GM12878 (cell line): ENCODE data around the gene MTIF2. TPM values are rescaled to one million over a fixed set of nuclear protein-coding genes. Genes with fewer than 3 reads are reported as not detected.

Source experiments
- ATAC-seq: fragments of 200-7000 bp; cut with Tn5 transposase; 3 replicates; pipeline ENCODE4 v1.9.1; 2020; ENCODE audit warnings: mild to moderate bottlenecking, moderate library complexity
- BruUV-seq: library from RNA; stranded (reverse); fragments of 400-500 nt; replicated peaks from 2 replicates; lab custom pipeline; 2021; lab: Mats Ljungman, UMichigan
- CTCF ChIA-PET: fragments of 300-600 bp; sonication (Branson Sonifier 250); formaldehyde crosslinking; extraction: SDS; loops from one replicate; lab custom pipeline; 2021; ENCODE audit warnings: inconsistent platforms; lab: Yijun Ruan, JAX
- POLR2A ChIA-PET: fragments of 350-600 bp; formaldehyde crosslinking; extraction: SDS; loops from one replicate; lab custom pipeline; 2021; ENCODE audit warnings: inconsistent platforms; lab: Charles Lee
- RAD21 ChIA-PET: fragments of 300-600 bp; sonication (Branson Sonifier 250); formaldehyde crosslinking; loops from one replicate; lab custom pipeline; 2023; ENCODE audit warnings: antibody characterized with exemption; ENCODE audit not compliant: unreplicated experiment; lab: Charles Lee
- SMC1A ChIA-PET: fragments of 300-600 bp; sonication (Branson Sonifier 250); formaldehyde crosslinking; loops from one replicate; lab custom pipeline; 2023; ENCODE audit not compliant: unreplicated experiment, uncharacterized antibody; lab: Charles Lee
- DNase-seq: peaks from one replicate; pipeline ENCODE4 v3.0.0-alpha.2; 2011; ENCODE audit warnings: low read depth, low spot score
- FAIRE-seq: peaks from 3 replicates; lab custom pipeline; 2011; peaks lifted over from hg19 to GRCh38; lab: Jason Lieb, UNC
- H2AFZ ChIP-seq: 2 replicates; pipeline ENCODE4 v1.6.0; 2011; ENCODE audit warnings: low read depth, low read length, control low read depth; ENCODE audit not compliant: control insufficient read depth
- H3K27ac ChIP-seq: 2 replicates; pipeline ENCODE4 v1.5.1; 2011; ENCODE audit warnings: control low read depth; ENCODE audit not compliant: control insufficient read depth, insufficient read depth
- H3K27me3 ChIP-seq, 2 experiments: replicated peaks in 1 of 2; 2 replicates each; pipeline versions ENCODE4 v1.6.0 to v1.6.1; 2011; ENCODE audit warnings: low read length in 1 of 2; ENCODE audit not compliant: control insufficient read depth in 2 of 2, insufficient read depth in 2 of 2
- H3K36me3 ChIP-seq, 2 experiments: 2 replicates each; pipeline ENCODE4 v1.5.1; 2011; ENCODE audit warnings: low read length in 1 of 2; ENCODE audit not compliant: control insufficient read depth in 2 of 2, insufficient read depth in 2 of 2
- H3K4me1 ChIP-seq: 2 replicates; pipeline ENCODE4 v1.6.1; 2011; ENCODE audit warnings: mild to moderate bottlenecking, low read length, moderate library complexity, mixed read lengths; ENCODE audit not compliant: control insufficient read depth, insufficient read depth
- H3K4me2 ChIP-seq: 2 replicates; pipeline ENCODE4 v1.6.0; 2011; ENCODE audit warnings: control low read depth; ENCODE audit not compliant: control insufficient read depth, insufficient read depth
- H3K4me3 ChIP-seq: fragments of 200-600 bp; sonication (generic); 2 replicates; pipeline ENCODE4 v1.5.1; 2016
- H3K79me2 ChIP-seq: 2 replicates; pipeline ENCODE4 v1.6.0; 2011; ENCODE audit warnings: low read length; ENCODE audit not compliant: control insufficient read depth, insufficient read depth
- H3K9ac ChIP-seq: 2 replicates; pipeline ENCODE4 v1.8.0; 2011; ENCODE audit warnings: low read length, control low read depth, mixed read lengths; ENCODE audit not compliant: control insufficient read depth, insufficient read depth
- H3K9me3 ChIP-seq: replicated peaks from 3 replicates; pipeline ENCODE4 v1.5.1; 2011; ENCODE audit warnings: mild to moderate bottlenecking, low read length; ENCODE audit not compliant: control insufficient read depth, insufficient read depth
- H4K20me1 ChIP-seq: 2 replicates; pipeline ENCODE4 v1.6.0; 2011; ENCODE audit not compliant: control insufficient read depth, insufficient read depth
- ATF2 ChIP-seq: IDR thresholded peaks from 2 replicates; pipeline ENCODE4 v1.6.1; 2012; ENCODE audit warnings: low read length, inconsistent platforms
- POLR2AphosphoS5 ChIP-seq: IDR thresholded peaks from 2 replicates; pipeline ENCODE4 v1.6.1; 2011; ENCODE audit warnings: mild to moderate bottlenecking, low read length, inconsistent platforms
- SMAD5 ChIP-seq: IDR thresholded peaks from 2 replicates; pipeline ENCODE4 v1.6.1; 2016; ENCODE audit warnings: antibody characterized with exemption, low read depth
- USF2 ChIP-seq: IDR thresholded peaks from 2 replicates; pipeline ENCODE4 v1.6.1; 2011; ENCODE audit warnings: low read depth, low read length, improper control_type of control experiment, borderline replicate concordance
- YY1 ChIP-seq: IDR thresholded peaks from 2 replicates; pipeline ENCODE4 v1.6.1; 2011; ENCODE audit warnings: low read depth, mild to moderate bottlenecking, low read length
- ZBTB4 ChIP-seq: fragments of 450-650 bp; formaldehyde crosslinking; IDR thresholded peaks from 2 replicates; pipeline ENCODE4 v1.4.0; 2022; ENCODE audit warnings: mild to moderate bottlenecking, moderate library complexity
- WGBS: methylation state at CpG from one replicate; pipeline ENCODE4 v1.1.6; 2016; ENCODE audit warnings: low lambda C conversion rate; ENCODE audit not compliant: insufficient replicate concordance, insufficient coverage; ENCODE audit errors: missing lambda C conversion rate; 5-methylcytosine and 5-hydroxymethylcytosine counted together
- in situ Hi-C: fragments of 300-500 bp; cut with MboI; formaldehyde crosslinking; loops from 9 replicates; pipeline ENCODE4 v1.14.3; 2018; ENCODE audit warnings: mixed read lengths
- intact Hi-C: fragments of 100-400 bp; cut with micrococcal nuclease; formaldehyde crosslinking; loops from one replicate; pipeline ENCODE4 v1.14.2; 2022; ENCODE audit not compliant: unreplicated experiment
- polyA plus RNA-seq, 11 experiments: library from polyadenylated mRNA; depleted of rRNA in 4 of 11; unstranded in 6 of 11; stranded (reverse) in 5 of 11; fragments of >200 nt; fragmentation: Nextera tagmentation in 4 of 11; fragmentation: Illumina TruSeq in 1 of 11; extraction: Ambion mirVana in 4 of 11; extraction: Trizol in 1 of 11; gene quantifications; 1 replicate in 1 of 11; 2 replicates in 10 of 11; pipeline versions ENCODE4 v1.2.1 to v1.2.3, GENCODE V29; 2011 to 2016; ENCODE audit warnings: inconsistent platforms in 2 of 11, missing spikeins in 2 of 11, low read depth in 1 of 11
- total RNA-seq, 4 experiments: library from RNA; depleted of rRNA in 3 of 4; stranded (reverse); fragments of >200 nt in 3 of 4; fragmentation: Illumina TruSeq in 1 of 4; extraction: Trizol in 1 of 4; gene quantifications; 2 replicates each; pipeline versions ENCODE4 v1.2.1 to v1.2.3, GENCODE V29; 2013 to 2021

Gene MTIF2
- total and polyA plus RNA-seq, 10 of the 15 experiments (the other 5 are each of a cell fraction or from before 2014, with no cell fraction given): 26.4 to 63.7 (median 40.0) TPM

GRCh38 chr2:55235724-55236538 is 33.1 kb downstream of the MTIF2 start:
- TF ChIP-seq SMAD5 (peak; percentile 43; the same call in 1 of the 2 replicates), USF2 (no peak), YY1 (no peak), ATF2 (0 out of 2 replicates have a peak, but pooled peaks have one; percentile 21), POLR2AphosphoS5 (peak; percentile 52), ZBTB4 (CRISPR knock-in tag) (no peak)
- WGBS: 97% methylated on average over 3 of the region's 3 CpGs
- Histone ChIP-seq H2AFZ (no peak overlapping the region), H3K4me2 (peak overlapping the region; percentile 17), H3K4me1 (peaks cover 3% of the 10 kb centered on the region; the same call in 1 of the 2 replicates), H3K36me3 (peaks cover 1 to 19% of the 10 kb centered on the region in 2 experiments), H3K9me3 (no peaks in the 10 kb centered on the region), H3K27ac (no peak overlapping the region), H3K4me3 (peak overlapping the region; percentile 93; the same call in 1 of the 2 replicates), H3K27me3 (no peaks in the 10 kb centered on the region), H3K79me2 (peaks cover 46% of the 10 kb centered on the region), H4K20me1 (no peaks in the 10 kb centered on the region), H3K9ac (no peak overlapping the region)
- in situ Hi-C loops: no loop called here
- ChIA-PET CTCF (interaction anchor here (1.3 kb wide), 1 partner anchor 11 kb away, joined by 4 read pairs; no protein-coding TSS in a partner anchor), POLR2A (no interaction called here), SMC1A (no interaction called here), RAD21 (no interaction called here)
- no peak for ATAC-seq
- BruUV-seq: no TSS peak
- no peak for DNase-seq
- FAIRE-seq: no peak
- intact Hi-C loops: no loop called here
